Measurements from ENCODE around the gene IPO4.

- TF ChIP-seq, protein P1, sequence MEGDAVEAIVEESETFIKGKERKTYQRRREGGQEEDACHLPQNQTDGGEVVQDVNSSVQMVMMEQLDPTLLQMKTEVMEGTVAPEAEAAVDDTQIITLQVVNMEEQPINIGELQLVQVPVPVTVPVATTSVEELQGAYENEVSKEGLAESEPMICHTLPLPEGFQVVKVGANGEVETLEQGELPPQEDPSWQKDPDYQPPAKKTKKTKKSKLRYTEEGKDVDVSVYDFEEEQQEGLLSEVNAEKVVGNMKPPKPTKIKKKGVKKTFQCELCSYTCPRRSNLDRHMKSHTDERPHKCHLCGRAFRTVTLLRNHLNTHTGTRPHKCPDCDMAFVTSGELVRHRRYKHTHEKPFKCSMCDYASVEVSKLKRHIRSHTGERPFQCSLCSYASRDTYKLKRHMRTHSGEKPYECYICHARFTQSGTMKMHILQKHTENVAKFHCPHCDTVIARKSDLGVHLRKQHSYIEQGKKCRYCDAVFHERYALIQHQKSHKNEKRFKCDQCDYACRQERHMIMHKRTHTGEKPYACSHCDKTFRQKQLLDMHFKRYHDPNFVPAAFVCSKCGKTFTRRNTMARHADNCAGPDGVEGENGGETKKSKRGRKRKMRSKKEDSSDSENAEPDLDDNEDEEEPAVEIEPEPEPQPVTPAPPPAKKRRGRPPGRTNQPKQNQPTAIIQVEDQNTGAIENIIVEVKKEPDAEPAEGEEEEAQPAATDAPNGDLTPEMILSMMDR (IDR thresholded peaks at IDR 0.05): no peak
- TF ChIP-seq POLR2A (IDR thresholded peaks at IDR 0.05): no peak
Observed at GRCh38 chr14:24160499-24160849, 28.1 kb downstream of the IPO4 start.

All from right lobe of liver (tissue), 4 donors.